LNCAP (cell line): Measurements from ENCODE around the gene RNF26.

Source experiments
- TF ChIP-seq, protein P1 (sequence below): fragments of 450-650 bp; IDR thresholded peaks from 2 replicates; pipeline ENCODE4 v1.5.1; 2017; ENCODE audit warnings: mild to moderate bottlenecking

RNF26 gene

GRCh38 chr11:119343726-119344125, 9.4 kb downstream of the RNF26 start:
- TF ChIP-seq, protein P1, sequence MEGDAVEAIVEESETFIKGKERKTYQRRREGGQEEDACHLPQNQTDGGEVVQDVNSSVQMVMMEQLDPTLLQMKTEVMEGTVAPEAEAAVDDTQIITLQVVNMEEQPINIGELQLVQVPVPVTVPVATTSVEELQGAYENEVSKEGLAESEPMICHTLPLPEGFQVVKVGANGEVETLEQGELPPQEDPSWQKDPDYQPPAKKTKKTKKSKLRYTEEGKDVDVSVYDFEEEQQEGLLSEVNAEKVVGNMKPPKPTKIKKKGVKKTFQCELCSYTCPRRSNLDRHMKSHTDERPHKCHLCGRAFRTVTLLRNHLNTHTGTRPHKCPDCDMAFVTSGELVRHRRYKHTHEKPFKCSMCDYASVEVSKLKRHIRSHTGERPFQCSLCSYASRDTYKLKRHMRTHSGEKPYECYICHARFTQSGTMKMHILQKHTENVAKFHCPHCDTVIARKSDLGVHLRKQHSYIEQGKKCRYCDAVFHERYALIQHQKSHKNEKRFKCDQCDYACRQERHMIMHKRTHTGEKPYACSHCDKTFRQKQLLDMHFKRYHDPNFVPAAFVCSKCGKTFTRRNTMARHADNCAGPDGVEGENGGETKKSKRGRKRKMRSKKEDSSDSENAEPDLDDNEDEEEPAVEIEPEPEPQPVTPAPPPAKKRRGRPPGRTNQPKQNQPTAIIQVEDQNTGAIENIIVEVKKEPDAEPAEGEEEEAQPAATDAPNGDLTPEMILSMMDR: no peak

DNA sequence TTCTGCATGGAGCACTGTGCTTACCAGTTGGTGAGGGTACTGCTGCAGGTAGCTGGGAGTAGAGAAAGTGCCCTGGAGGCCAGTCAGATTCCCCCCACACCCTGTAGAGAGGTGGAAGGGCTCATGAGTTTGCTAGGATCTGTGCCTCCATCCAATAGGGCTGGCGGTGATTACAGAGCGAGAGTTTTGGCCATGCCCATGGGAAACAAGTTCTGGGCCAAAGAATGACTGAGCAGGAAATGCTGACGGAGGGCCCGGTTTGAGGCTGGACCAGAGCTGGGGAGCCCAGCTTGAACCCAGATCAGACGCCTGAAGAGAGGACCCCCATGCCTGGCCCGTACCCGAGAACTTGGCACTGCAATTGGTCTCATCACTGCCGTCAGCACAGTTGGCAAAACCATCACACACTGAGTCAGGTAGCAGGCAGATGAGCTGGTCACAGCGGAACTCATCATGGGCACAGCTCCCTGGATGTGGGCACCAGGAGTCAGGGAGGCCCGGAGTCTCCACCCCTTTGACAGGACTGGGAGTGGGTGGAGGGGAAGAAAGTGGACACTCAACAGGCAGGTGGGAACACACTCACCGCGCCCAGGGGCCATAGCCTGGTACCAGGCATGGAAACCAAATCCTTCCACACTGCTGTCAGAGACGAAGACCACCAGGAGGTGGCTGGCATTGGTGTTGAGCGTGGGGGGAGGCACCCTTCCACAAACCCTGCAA, 10.1 kb downstream of the RNF26 start:
- TF ChIP-seq, protein P1: no peak

- TF ChIP-seq, protein P1: no peak
These were observed 11.4 kb downstream of the RNF26 start for GRCh38 chr11:119345685-119346084.

- TF ChIP-seq, protein P1: no peak
These were observed 12.3 kb downstream of the RNF26 start, which contains the start of gene MFRP for GRCh38 chr11:119346605-119347004. MFRP (minus strand) TSS chr11:119346705; CDS start chr11:119346513, 192 bp downstream.

- TF ChIP-seq, protein P1: no peak
These were observed 12.9 kb downstream of the RNF26 start for GRCh38 chr11:119347242-119347641.

- TF ChIP-seq, protein P1: no peak
These were observed 13.7 kb downstream of the RNF26 start for GRCh38 chr11:119347940-119348605.

- TF ChIP-seq, protein P1: no peak
These were observed 16.0 kb downstream of the RNF26 start for GRCh38 chr11:119350302-119350701.
